ENCODE data around the gene MRPL2.

Gene MRPL2

GRCh38 chr6:43075670-43076463 lies 16.6 kb upstream of the MRPL2 start, which contains the start of gene PTK7:
TSS of gene PTK7 (plus strand) at chr6:43076314. CDS start at chr6:43076489, 175 bp downstream.
- Histone ChIP-seq H3K27me3 (ENCODE audit: insufficient read depth, low read length) (no peaks in the 10 kb centered on the region), H2AFZ (ENCODE audit: low read length) (no peak within 1 kb of the TSS), H3K4me2 (ENCODE audit: low read length) (peak within 1 kb of the TSS; percentile 51), H3K9ac (ENCODE audit: low read length) (no peak within 1 kb of the TSS; the same call in 1 of the 2 replicates), H3K27ac (ENCODE audit: low read depth, low read length, poor library complexity, severe bottlenecking) (no peak within 1 kb of the TSS), H4K20me1 (ENCODE audit: insufficient read depth, low read length) (no peaks in the 10 kb centered on the region), H3K36me3 (ENCODE audit: insufficient read depth, low read length) (no peaks in the 10 kb centered on the region), H3K9me2 (ENCODE audit: low read depth, low read length) (no peaks in the 10 kb centered on the region), H3F3A (ENCODE audit: insufficient read depth, low read length) (no peaks in the 10 kb centered on the region), H3K4me1 (ENCODE audit: insufficient read depth, low read length, severe bottlenecking) (peaks cover 8% of the 10 kb centered on the region), H3K9me3 (ENCODE audit: low read length) (no peaks in the 10 kb centered on the region), H3K79me2 (ENCODE audit: insufficient read depth, low read length) (no peaks in the 10 kb centered on the region), H3K4me3 (ENCODE audit: low read depth, low read length, poor library complexity, severe bottlenecking) (peak within 1 kb of the TSS; percentile 50)
- TF ChIP-seq CTCF (IDR thresholded peaks at IDR 0.05; ENCODE audit: low read length) (no peak), EZH2 (IDR thresholded peaks at IDR 0.05; ENCODE audit: borderline replicate concordance, low read length) (no peak)

GRCh38 chr6:43074847-43075669 lies 15.8 kb upstream of the MRPL2 start:
- Histone ChIP-seq H3K4me1 (ENCODE audit: insufficient read depth, low read length, severe bottlenecking) (peaks cover 8% of the 10 kb centered on the region), H3K27me3 (ENCODE audit: insufficient read depth, low read length) (no peaks in the 10 kb centered on the region), H3K4me2 (ENCODE audit: low read length) (no peak overlapping the region), H4K20me1 (ENCODE audit: insufficient read depth, low read length) (no peaks in the 10 kb centered on the region), H3K9me2 (ENCODE audit: low read depth, low read length) (no peaks in the 10 kb centered on the region), H3K9me3 (ENCODE audit: low read length) (no peaks in the 10 kb centered on the region), H3K27ac (ENCODE audit: low read depth, low read length, poor library complexity, severe bottlenecking) (no peak overlapping the region), H2AFZ (ENCODE audit: low read length) (no peak overlapping the region), H3F3A (ENCODE audit: insufficient read depth, low read length) (no peaks in the 10 kb centered on the region), H3K36me3 (ENCODE audit: insufficient read depth, low read length) (no peaks in the 10 kb centered on the region), H3K9ac (ENCODE audit: low read length) (no peak overlapping the region), H3K79me2 (ENCODE audit: insufficient read depth, low read length) (no peaks in the 10 kb centered on the region), H3K4me3 (ENCODE audit: low read depth, low read length, poor library complexity, severe bottlenecking) (no peak overlapping the region)
- TF ChIP-seq EZH2 (IDR thresholded peaks at IDR 0.05; ENCODE audit: borderline replicate concordance, low read length) (no peak), CTCF (IDR thresholded peaks at IDR 0.05; ENCODE audit: low read length) (no peak)

GRCh38 chr6:43070028-43070632 lies 10.9 kb upstream of the MRPL2 start:
- H4K20me1 ChIP-seq (ENCODE audit: insufficient read depth, low read length), result no peaks in the 10 kb centered on the region
- H3K9ac ChIP-seq (ENCODE audit: low read length), result no peak overlapping the region
- no peaks in the 10 kb centered on the region for H3F3A ChIP-seq (ENCODE audit: insufficient read depth, low read length)
- no peaks in the 10 kb centered on the region for H3K79me2 ChIP-seq (ENCODE audit: insufficient read depth, low read length)
- no peaks in the 10 kb centered on the region for H3K4me1 ChIP-seq (ENCODE audit: insufficient read depth, low read length, severe bottlenecking)
- H3K9me3 ChIP-seq (ENCODE audit: low read length), result no peaks in the 10 kb centered on the region
- TF ChIP-seq CTCF (IDR thresholded peaks at IDR 0.05; ENCODE audit: low read length) (peak; percentile 56), EZH2 (IDR thresholded peaks at IDR 0.05; ENCODE audit: borderline replicate concordance, low read length) (no peak)
- H3K27me3 ChIP-seq (ENCODE audit: insufficient read depth, low read length), result no peaks in the 10 kb centered on the region
- H3K9me2 ChIP-seq (ENCODE audit: low read depth, low read length), result no peaks in the 10 kb centered on the region
- no peak overlapping the region for H3K4me2 ChIP-seq (ENCODE audit: low read length)
- H2AFZ ChIP-seq (ENCODE audit: low read length), result no peak overlapping the region
- no peaks in the 10 kb centered on the region for H3K36me3 ChIP-seq (ENCODE audit: insufficient read depth, low read length)
- no peak overlapping the region for H3K4me3 ChIP-seq (ENCODE audit: low read depth, low read length, poor library complexity, severe bottlenecking)
- H3K27ac ChIP-seq (ENCODE audit: low read depth, low read length, poor library complexity, severe bottlenecking), result no peak overlapping the region
